Prostate gland (tissue), 2 donors: ENCODE measurements around the gene AFDN.

Experiments used
- POLR2A ChIP-seq: fragments of 450-650 bp; IDR thresholded peaks from one replicate; pipeline ENCODE4 v1.6.1; 2016; ENCODE audit warnings: antibody characterized with exemption, mild to moderate bottlenecking
- POLR2AphosphoS5 ChIP-seq: sonication (generic); formaldehyde crosslinking; IDR thresholded peaks from one replicate; pipeline ENCODE4 v1.6.1; 2017; ENCODE audit warnings: antibody characterized with exemption
- TF ChIP-seq, protein P1 (sequence below), 4 experiments: fragments of 200-600 bp in 2 of 4; fragments of 450-650 bp in 2 of 4; sonication (generic) in 2 of 4; IDR thresholded peaks; 1 replicate in 3 of 4; 2 replicates in 1 of 4; pipeline ENCODE4 v1.5.1; 2016 to 2019; ENCODE audit warnings: antibody characterized with exemption in 4 of 4, mild to moderate bottlenecking in 2 of 4, moderate library complexity in 2 of 4

DNA sequence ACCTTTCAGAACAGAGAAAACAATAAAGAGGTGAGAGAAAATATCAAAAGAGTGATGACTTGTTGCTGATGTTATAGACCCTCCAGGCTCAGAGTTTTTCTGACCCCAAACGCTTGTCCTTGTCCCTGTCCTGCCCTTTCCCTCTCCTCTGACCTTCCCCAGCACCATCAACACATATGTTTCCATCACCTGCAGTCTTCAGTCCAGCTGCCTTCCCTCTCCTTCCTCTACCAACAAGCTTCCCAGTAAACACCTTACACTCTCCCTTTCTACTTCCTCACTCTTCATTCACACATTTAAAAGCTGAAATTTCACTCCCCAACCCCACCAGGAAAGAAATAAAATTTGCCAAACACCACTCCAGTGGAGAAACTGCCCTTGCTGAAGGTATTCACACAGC lies 25.4 kb upstream of the AFDN start:
- TF ChIP-seq, protein P1, sequence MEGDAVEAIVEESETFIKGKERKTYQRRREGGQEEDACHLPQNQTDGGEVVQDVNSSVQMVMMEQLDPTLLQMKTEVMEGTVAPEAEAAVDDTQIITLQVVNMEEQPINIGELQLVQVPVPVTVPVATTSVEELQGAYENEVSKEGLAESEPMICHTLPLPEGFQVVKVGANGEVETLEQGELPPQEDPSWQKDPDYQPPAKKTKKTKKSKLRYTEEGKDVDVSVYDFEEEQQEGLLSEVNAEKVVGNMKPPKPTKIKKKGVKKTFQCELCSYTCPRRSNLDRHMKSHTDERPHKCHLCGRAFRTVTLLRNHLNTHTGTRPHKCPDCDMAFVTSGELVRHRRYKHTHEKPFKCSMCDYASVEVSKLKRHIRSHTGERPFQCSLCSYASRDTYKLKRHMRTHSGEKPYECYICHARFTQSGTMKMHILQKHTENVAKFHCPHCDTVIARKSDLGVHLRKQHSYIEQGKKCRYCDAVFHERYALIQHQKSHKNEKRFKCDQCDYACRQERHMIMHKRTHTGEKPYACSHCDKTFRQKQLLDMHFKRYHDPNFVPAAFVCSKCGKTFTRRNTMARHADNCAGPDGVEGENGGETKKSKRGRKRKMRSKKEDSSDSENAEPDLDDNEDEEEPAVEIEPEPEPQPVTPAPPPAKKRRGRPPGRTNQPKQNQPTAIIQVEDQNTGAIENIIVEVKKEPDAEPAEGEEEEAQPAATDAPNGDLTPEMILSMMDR (IDR thresholded peaks at IDR 0.05) = no peak
- TF ChIP-seq POLR2AphosphoS5 (no peak), POLR2A (no peak)
